Suprapubic skin (tissue), 4 donors: ENCODE data around the gene CARTPT. TPM values are rescaled to one million over a fixed set of nuclear protein-coding genes. Genes with fewer than 3 reads are reported as not detected.

Experiments
- DNase-seq, 2 donors: peaks; one replicate each; pipeline ENCODE4 v3.0.0-alpha.2; 2019; ENCODE audit warnings: low spot score in 2 of 2
- H3K27ac ChIP-seq: fragments of 200-600 bp; sonication (generic); one replicate; pipeline ENCODE4 v1.5.1; 2019
- H3K27me3 ChIP-seq: fragments of 200-600 bp; sonication (generic); one replicate; pipeline ENCODE4 v1.5.1; 2019
- H3K36me3 ChIP-seq: fragments of 200-600 bp; sonication (generic); one replicate; pipeline ENCODE4 v1.5.1; 2019
- H3K4me1 ChIP-seq: fragments of 200-600 bp; sonication (generic); one replicate; pipeline ENCODE4 v1.5.1; 2019
- H3K4me3 ChIP-seq: fragments of 200-600 bp; sonication (generic); one replicate; pipeline ENCODE4 v1.5.1; 2019; ENCODE audit warnings: mild to moderate bottlenecking
- H3K9me3 ChIP-seq: fragments of 200-600 bp; sonication (generic); one replicate; pipeline ENCODE4 v1.5.1; 2019
- CTCF ChIP-seq, 2 donors: fragments of 200-600 bp in 1 of 2; fragments of 450-650 bp in 1 of 2; sonication (generic) in 1 of 2; IDR thresholded peaks; one replicate each; pipeline ENCODE4 v1.5.1; 2016 to 2019; ENCODE audit warnings: antibody characterized with exemption in 2 of 2, mild to moderate bottlenecking in 1 of 2, moderate library complexity in 1 of 2
- EP300 ChIP-seq: sonication (generic); formaldehyde crosslinking; IDR thresholded peaks from one replicate; pipeline ENCODE4 v1.6.1; 2017; ENCODE audit warnings: antibody characterized with exemption
- POLR2A ChIP-seq, 2 donors: fragments of 450-650 bp; IDR thresholded peaks; one replicate each; pipeline ENCODE4 v1.6.1; 2017; ENCODE audit warnings: antibody characterized with exemption in 2 of 2, mild to moderate bottlenecking in 2 of 2, moderate library complexity in 2 of 2
- POLR2AphosphoS5 ChIP-seq, 3 donors: sonication (generic); formaldehyde crosslinking; IDR thresholded peaks; one replicate each; pipeline ENCODE4 v1.6.1; 2017; ENCODE audit warnings: antibody characterized with exemption in 3 of 3
- total RNA-seq, 4 donors: library from RNA; depleted of rRNA; stranded (reverse); fragments of >200 nt; gene quantifications; one replicate each; pipeline ENCODE4 v1.1.0, GENCODE V29; 2016

The CARTPT gene
- total RNA-seq, 4 donors from 2014 or later = not detected

DNA sequence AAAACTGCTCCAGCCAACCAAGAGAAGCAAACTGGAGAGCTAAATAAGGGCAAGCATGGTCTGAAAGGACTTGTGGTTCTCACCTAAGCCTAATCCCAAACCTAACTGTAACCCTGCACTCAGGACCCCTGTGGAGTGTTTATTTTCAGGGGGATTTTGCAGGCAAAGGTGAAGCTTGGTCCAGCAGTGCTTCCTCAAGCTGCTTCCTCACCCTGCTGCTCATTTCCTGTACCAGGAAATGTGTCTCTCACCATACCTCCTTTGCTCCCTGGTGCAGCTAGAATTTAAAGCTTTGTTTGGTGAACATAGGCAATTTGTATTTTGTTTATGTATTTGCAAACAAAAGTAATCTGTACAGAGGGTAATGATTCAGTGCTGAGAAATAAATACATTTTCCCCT is 50.2 kb downstream of the CARTPT start:
- DNase-seq = no peak
- no peaks in the 10 kb centered on the region for H3K4me1 ChIP-seq
- TF ChIP-seq POLR2A (IDR thresholded peaks at IDR 0.05) = no peak
- no peak for TF ChIP-seq CTCF (IDR thresholded peaks at IDR 0.05)
- TF ChIP-seq POLR2AphosphoS5 (IDR thresholded peaks at IDR 0.05) = no peak
- no peak for TF ChIP-seq EP300
- no peaks in the 10 kb centered on the region for H3K36me3 ChIP-seq
- no peaks in the 10 kb centered on the region for H3K27me3 ChIP-seq
- no peaks in the 10 kb centered on the region for H3K9me3 ChIP-seq
- no peak overlapping the region for H3K27ac ChIP-seq
- no peak overlapping the region for H3K4me3 ChIP-seq

DNA sequence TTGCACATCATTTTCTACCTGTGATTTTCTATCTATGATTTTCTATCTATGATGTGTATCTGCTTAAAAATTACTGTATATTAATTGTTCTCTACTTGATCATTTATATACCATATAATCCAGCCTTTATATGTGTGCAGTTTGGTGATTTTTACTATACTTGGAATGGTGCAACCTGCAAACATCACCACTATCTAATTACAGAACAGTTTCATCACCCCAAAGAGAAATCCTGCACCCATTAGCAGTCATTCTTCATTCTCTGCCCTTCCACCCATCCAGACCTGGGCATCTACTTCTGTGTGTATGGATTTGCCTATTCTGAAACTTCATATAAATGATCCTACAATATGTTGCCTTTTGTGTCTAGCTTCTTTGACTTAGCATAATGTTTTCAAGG is 51.3 kb downstream of the CARTPT start:
- DNase-seq = no peak
- H3K27ac ChIP-seq = no peak overlapping the region
- H3K4me1 ChIP-seq = no peaks in the 10 kb centered on the region
- no peaks in the 10 kb centered on the region for H3K36me3 ChIP-seq
- H3K27me3 ChIP-seq = no peaks in the 10 kb centered on the region
- no peaks in the 10 kb centered on the region for H3K9me3 ChIP-seq
- H3K4me3 ChIP-seq = no peak overlapping the region
- no peak for TF ChIP-seq POLR2A (IDR thresholded peaks at IDR 0.05)

Other genes starting within 250 kb of the CARTPT start
- 10 to 100 TPM; 21.4 to 50.0 (median 35.8) TPM for gene MCCC2, start 131.9 kb upstream of the CARTPT start, total RNA-seq